ENCODE measurements around the gene EP400. TPM values are rescaled to one million over a fixed set of nuclear protein-coding genes. Genes with fewer than 3 reads are reported as not detected.

The EP400 gene
- total and polyA plus RNA-seq, 8 donors: 33.5 to 49.9 (median 41.4) TPM

DNA sequence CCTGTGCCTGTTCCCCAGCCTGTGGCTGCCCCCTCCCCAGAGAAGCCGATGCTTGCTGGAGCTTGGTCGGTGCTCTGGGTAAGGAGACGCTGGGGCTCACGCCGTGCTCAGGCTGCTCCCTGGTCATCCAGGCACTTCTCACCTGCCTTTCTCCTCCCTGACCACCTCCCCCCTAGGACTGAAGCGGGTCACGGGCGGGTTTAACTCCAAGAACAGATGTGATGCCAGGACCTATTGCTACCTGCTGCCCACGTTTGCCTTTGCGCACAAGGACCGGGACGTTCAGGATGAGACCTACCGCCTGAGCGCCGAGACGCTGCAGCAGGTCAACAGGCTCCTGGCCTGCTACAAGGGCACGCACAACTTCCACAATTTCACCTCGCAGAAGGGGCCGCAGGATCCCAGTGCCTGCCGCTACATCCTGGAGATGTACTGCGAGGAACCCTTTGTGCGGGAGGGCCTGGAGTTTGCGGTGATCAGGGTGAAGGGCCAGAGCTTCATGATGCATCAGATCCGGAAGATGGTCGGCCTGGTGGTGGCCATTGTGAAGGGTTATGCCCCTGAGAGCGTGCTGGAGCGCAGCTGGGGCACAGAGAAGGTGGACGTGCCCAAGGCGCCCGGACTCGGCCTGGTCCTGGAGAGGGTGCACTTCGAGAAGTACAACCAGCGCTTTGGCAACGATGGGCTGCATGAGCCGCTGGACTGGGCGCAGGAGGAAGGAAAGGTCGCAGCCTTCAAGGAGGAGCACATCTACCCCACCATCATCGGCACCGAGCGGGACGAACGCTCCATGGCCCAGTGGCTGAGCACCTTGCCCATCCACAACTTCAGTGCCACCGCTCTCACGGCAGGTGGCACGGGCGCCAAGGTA, 8.4 kb upstream of the EP400 start:
- Histone ChIP-seq H3K27ac (no peak overlapping the region), H3K4me1 (no peaks in the 10 kb centered on the region), H3K4me3 (no peak overlapping the region), H3K9me3 (no peaks in the 10 kb centered on the region), H3K27me3 (no peaks in the 10 kb centered on the region), H3K36me3 (peaks cover 0 to 82% of the 10 kb centered on the region in 2 donors)
- TF ChIP-seq, protein P1, sequence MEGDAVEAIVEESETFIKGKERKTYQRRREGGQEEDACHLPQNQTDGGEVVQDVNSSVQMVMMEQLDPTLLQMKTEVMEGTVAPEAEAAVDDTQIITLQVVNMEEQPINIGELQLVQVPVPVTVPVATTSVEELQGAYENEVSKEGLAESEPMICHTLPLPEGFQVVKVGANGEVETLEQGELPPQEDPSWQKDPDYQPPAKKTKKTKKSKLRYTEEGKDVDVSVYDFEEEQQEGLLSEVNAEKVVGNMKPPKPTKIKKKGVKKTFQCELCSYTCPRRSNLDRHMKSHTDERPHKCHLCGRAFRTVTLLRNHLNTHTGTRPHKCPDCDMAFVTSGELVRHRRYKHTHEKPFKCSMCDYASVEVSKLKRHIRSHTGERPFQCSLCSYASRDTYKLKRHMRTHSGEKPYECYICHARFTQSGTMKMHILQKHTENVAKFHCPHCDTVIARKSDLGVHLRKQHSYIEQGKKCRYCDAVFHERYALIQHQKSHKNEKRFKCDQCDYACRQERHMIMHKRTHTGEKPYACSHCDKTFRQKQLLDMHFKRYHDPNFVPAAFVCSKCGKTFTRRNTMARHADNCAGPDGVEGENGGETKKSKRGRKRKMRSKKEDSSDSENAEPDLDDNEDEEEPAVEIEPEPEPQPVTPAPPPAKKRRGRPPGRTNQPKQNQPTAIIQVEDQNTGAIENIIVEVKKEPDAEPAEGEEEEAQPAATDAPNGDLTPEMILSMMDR (IDR thresholded peaks at IDR 0.05): no peak
- ATAC-seq: no peak
- DNase-seq: peak in 1 of 4 donors; percentile 68
- intact Hi-C loops (cut with DNase I): no loop called here

DNA sequence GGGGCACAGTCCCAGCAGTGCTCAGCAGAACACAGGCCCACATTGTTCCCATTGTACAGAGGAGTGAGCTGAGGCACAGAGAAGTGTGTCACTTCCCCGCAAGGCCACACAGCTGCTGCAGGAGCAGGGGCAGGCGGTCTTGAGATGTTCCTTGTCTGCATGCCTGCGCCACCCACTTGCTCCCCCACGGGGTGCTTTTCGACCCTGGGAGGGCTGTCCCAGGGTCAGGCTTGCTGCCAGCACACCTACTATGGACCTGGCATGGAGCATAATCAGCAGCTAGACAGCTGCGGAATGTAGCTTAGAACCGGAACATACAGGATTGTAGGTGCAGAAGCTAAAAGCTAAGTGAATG, 7.8 kb upstream of the EP400 start:
- no peaks in the 10 kb centered on the region for H3K9me3 ChIP-seq
- H3K36me3 ChIP-seq: peaks cover 0 to 76% of the 10 kb centered on the region in 2 donors
- TF ChIP-seq, protein P1 (IDR thresholded peaks at IDR 0.05): no peak
- no peak overlapping the region for H3K4me3 ChIP-seq
- H3K27me3 ChIP-seq: no peaks in the 10 kb centered on the region
- intact Hi-C loops (cut with DNase I): no loop called here
- DNase-seq: no peak
- no peaks in the 10 kb centered on the region for H3K4me1 ChIP-seq
- ATAC-seq: no peak
- no peak overlapping the region for H3K27ac ChIP-seq

DNA sequence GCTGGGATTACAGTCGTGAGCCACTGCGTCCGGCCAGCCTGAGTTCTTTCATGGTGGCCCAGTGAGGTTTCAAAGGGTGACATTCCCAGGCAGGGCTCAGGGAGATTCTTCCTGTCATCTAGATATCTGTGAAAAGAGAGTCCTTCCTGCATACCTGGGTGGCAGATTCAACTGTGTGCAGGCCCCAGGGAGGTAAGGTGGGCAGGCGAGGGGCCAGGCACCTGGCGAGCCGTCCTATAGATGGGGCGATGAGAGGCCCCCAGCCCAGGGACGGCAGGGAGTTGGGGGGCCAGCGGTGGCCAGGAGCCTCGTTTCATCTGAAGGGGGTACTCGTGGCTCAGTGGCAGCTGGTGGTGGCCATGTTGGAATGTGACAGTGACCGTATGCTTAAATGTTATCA, 7.1 kb upstream of the EP400 start:
- intact Hi-C loops (cut with DNase I): no loop called here
- H3K27ac ChIP-seq: no peak overlapping the region
- peaks cover 0 to 3% of the 10 kb centered on the region in 2 donors for H3K4me1 ChIP-seq
- DNase-seq (peak in 1 of 4 donors; percentile 50), ATAC-seq (no peak)
- TF ChIP-seq, protein P1 (IDR thresholded peaks at IDR 0.05): no peak
- H3K27me3 ChIP-seq: no peaks in the 10 kb centered on the region
- peaks cover 0 to 72% of the 10 kb centered on the region in 2 donors for H3K36me3 ChIP-seq
- H3K4me3 ChIP-seq: no peak overlapping the region
- no peaks in the 10 kb centered on the region for H3K9me3 ChIP-seq

DNA sequence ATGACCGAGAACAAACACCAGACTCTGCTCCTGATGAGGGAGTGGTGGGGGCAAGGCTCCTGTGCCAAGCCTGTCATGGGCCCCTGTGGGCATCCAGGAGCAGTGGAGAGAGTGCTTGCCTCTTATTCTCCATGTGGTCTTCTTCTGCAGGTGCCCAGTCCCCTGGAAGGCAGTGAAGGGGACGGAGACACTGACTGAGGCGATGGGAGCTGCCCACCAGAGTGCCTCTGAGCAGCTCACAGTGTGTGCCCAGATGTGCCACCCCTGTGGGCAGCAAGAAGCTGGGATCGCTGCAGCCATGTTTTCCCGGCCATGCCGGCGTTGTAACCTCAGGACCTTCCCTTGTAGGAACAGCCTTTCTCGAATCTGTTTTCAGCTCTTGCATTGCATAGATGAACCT, 6.4 kb upstream of the EP400 start:
- peaks cover 0 to 8% of the 10 kb centered on the region in 2 donors for H3K4me1 ChIP-seq
- ATAC-seq (no peak), DNase-seq (peak in 1 of 4 donors; percentile 67)
- TF ChIP-seq, protein P1 (IDR thresholded peaks at IDR 0.05): no peak
- H3K27ac ChIP-seq: no peak overlapping the region
- H3K27me3 ChIP-seq: no peaks in the 10 kb centered on the region
- peaks cover 0 to 69% of the 10 kb centered on the region in 2 donors for H3K36me3 ChIP-seq
- H3K4me3 ChIP-seq: no peak overlapping the region
- intact Hi-C loops (cut with DNase I): no loop called here
- no peaks in the 10 kb centered on the region for H3K9me3 ChIP-seq

DNA sequence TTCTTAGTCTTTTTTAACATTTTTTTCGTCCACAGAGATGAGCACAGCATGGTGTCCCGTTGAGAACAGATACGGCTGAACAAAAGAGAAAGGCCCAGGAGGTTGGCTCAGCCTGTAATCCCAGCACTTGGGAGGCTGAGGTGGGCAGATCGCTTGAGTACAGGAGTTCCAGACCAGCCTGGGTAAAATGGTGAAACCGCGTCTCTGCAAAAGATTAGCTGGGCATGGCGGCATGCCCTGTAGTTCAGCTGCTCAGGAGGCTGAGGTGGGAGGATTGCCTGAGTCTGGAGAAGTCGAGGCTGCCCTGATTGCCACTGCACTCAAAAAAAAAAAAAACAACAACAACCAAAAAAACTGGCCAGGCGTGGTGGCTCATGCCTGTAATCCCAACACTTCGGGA, 5.9 kb upstream of the EP400 start:
- DNase-seq (peak in 1 of 4 donors; percentile 2), ATAC-seq (no peak)
- Histone ChIP-seq H3K27ac (no peak overlapping the region), H3K36me3 (peaks cover 0 to 64% of the 10 kb centered on the region in 2 donors), H3K4me1 (peaks cover 0 to 13% of the 10 kb centered on the region in 2 donors), H3K27me3 (no peaks in the 10 kb centered on the region), H3K9me3 (no peaks in the 10 kb centered on the region), H3K4me3 (no peak overlapping the region)
- intact Hi-C loops (cut with DNase I): no loop called here
- TF ChIP-seq, protein P1 (IDR thresholded peaks at IDR 0.05): no peak
